HG03442 (cell line): ENCODE results near the gene UBE2N.
"Not testable (repeated sequence)": the region's sequence is repeated elsewhere in the genome, so short reads cannot be mapped to it uniquely, and the experiment has no call there.

ENCODE experiments used
- ATAC-seq: cut with Tn5 transposase; IDR thresholded peaks from one replicate; pipeline ENCODE4 v1.9.1; 2021; ENCODE audit warnings: mild to moderate bottlenecking, moderate library complexity; ENCODE audit not compliant: unreplicated experiment

Gene UBE2N

DNA sequence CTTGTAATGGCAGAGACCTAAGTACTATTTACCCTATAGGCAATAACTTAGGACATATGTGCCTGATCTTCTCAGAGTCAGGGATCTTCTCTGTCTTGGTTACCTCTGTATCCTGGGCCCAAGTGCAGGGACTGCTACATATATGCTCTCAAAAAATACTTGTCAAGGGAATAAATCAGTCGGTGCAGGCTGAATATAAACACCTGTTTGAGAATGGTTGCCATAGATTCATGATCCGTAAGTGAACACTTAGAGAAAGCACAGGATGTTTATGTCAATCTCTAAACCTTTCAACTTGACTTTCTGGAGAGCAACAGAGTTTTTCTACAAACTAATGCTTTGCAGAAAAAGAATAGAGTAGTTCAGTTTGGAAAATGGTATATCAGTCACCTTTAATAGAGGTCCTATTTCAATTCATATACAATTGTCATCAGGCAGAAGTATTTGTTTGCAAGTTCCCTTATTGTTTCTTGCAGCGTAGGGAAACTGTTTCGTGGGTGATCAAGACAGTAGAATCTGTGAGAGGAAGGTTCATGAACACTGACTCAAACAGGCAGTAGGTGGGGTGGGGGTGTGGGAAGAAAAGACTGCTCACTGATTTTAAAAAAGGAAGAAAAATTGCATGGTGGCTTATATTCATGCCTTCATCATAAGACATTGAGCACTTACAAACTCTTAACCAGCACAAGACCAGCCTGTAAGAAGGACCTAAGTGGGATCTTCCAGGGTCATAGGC lies 6.0 kb upstream of the UBE2N start:
- ATAC-seq = no peak

- ATAC-seq = no peak
Observed at GRCh38 chr12:93443576-93443975, 1.8 kb upstream of the UBE2N start.

- ATAC-seq = no peak
Observed at GRCh38 chr12:93442411-93443340, 929 bp upstream of the UBE2N start.

DNA sequence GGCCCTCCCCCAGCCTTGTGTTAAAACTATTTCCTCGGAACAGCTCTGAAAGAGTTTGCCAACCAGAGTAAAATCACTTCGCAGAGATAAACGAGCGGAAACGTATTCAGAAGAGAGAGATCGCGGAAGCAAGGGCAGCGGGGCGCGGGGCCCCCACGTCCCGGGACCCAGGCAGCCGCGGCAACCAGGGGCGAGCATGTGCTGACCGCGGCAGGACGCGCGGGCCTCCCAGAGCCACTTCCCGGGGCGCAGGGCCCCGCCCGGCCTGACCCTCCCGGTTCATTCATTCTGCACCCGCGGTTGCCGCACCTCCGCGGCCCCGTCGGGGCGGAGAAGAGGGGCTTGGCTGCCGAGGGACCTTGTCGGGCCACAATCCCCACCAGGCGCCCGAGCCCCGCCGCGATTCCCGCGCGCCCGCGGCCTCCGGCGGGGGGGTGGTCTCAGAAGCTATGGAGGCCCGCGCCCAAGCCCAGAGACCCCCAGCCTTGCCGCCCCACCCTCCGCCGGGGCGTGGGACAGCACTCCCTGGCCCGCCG lies 598 bp downstream of the UBE2N start:
- ATAC-seq = no peak

DNA sequence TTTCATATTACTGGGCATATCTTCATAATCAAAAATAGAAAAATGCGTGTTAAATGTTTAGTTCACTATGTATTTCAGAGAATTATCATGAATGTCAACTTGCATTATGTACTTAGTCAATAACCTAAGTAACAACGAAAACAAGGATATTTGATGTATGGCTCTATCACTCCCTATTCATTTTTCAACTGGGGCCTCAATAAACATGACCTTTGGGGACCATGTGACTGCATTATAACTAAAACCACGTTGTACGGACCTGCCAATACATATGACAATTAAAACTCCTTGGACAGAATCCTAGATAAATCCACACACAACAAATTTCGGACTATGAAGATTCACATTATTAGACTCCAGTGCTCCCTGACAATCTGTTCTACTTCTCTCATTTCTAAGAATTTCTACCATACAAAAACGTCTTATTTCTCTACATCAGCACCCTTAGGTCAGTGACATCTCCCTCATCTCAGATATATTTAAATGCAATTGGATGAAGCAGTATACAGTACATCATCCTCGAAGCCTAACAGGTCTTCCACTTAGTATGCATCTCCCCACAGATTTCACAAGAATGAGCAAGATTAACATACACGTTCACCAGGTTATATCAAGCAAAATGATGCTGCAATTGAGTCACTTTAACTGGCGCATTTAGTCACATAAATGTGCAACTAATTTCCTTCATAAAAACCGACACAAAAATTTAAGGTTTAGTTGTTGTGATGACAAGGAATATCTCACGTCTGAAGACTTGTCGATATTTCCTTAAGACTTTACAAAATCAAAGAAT lies 1.5 kb downstream of the UBE2N start:
- no peak for ATAC-seq

DNA sequence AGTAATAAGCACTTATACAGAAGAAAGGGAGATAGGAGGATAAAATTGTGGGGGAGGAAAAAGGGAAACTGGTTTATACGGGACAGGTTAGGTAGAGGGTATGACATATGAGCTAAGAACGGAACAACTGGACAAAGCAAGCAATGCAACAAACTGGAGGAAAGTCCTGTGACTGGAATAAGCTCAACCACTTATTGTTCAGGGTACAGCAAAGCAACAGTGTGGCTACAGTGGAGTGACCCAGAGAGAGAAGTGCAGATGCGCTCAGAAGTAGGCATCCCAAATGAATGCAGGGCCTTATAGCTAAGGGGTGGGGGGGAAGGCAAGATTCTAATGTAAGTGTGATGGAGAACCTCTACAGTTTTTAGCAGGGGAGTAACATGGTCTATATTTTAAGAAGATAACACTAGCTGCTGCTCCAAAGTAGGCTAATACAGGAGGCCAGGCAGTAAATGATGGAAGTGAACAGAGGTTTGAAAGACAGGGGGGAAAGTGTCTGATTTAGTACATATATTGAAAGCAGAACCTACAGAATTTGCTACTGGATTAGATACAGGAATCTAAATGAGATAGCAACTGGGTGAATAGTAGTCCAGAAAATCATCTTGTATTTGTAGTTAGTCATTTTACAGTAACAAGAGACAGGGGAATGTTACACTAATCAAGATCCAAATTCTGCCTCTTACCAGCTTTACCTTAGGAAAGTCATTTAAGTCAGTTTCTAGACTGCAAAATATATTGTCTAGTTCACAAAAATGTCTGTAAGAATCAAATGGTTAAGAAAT lies 3.3 kb downstream of the UBE2N start:
- no peak for ATAC-seq

DNA sequence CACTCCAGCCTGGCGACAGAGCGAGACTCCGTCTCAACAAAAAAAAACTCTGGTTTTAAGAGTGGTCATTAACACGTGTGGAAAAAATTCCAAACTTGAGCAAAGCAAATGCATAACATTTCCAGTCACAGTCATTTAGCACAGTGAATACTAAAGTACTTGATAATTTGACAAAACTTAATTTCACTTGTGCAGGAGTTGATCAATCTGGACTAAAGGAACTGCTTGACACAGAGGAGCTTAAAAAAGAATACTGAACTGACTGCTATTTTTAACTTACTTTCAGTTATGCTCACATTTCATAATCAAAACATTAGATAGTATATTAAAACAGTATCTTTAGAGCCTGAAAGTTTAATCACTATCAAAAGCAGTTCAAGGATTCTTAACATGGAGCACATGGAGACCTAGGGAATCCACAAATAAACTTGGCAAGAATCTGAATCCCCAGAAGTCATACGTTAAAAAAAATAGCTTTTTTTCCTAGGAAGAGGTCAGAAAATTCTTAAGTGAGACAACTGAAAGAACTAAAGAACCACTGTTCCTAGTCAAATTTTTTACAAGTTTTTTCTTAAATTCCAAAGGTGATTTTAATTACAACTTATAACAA lies 7.4 kb downstream of the UBE2N start:
- ATAC-seq = no peak

DNA sequence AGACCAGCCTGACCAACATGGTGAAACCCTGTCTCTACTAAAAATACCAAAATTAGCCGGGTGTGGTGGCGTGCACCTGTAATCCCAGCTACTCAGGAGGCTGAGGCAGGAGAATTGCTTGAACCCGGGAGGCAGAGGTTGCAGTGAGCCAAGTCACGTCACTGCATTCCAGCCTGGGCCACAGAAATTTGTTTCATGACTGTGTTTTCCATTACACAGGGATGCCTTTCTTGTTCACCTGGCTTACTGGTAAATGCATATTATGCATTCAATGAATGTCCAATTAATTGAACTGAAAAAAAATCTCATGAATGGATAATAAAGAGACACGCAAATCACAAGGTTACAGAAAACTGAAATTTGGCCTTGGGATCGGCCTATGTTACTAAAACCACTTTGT lies 9.7 kb downstream of the UBE2N start:
- ATAC-seq = not testable (repeated sequence)

DNA sequence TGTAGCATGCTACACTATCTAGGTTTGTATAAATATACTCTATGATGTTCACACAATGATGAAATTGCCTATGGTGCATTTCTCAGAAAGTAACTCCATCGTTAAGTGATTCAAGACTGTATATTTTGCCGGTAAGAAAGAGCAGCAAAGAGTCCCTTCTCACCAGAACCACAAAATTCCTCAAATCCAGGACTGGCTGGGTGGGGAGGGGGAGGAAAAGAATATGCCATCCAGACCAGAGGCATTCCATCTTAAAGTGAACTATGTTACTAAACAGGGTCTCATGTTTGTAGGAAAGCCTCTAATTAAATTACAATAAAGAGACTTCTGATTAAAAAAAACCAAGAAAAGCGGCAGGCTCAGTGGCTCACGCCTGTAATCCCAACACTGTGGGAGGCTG lies 11.5 kb downstream of the UBE2N start:
- ATAC-seq = no peak

- no peak for ATAC-seq
Observed at GRCh38 chr12:93429852-93430251, 11.9 kb downstream of the UBE2N start.

- ATAC-seq = no peak
Observed at GRCh38 chr12:93429448-93429847, 12.3 kb downstream of the UBE2N start.

DNA sequence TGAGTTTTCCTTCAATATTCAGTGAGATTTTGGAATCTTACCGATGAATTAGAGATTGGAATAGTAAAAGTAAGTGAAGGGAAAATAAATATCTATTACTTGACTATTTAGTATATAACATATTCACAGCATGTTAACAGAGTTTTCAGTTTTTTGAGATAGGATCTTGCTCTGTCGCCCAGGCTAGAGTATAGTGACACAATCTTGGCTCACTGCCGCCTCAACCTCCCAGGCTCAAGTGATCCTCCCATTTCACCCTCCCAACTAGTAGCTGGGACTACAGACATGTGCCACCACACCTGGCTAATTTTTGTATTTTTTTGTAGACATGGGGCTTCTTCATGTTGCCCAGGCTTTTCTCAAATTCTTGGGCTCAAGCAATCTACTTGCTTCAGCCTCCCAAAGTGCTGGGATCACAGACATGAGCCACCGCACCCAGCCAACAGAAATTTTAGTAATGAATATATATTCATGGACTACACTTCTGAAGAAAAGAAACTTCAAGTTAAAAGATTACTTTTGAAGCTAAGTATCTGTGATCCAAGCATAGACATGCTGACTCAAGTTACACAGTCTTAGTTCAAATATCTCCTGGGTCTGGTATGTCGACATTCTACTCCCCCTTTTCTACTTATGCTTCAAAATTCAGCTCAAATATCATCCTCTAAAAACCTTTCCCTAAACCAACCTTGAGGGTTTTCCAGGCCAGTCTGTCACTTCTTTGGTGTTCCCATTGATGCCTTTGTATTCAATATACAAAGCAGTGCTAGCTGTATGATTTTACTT lies 13.8 kb downstream of the UBE2N start:
- no peak for ATAC-seq

DNA sequence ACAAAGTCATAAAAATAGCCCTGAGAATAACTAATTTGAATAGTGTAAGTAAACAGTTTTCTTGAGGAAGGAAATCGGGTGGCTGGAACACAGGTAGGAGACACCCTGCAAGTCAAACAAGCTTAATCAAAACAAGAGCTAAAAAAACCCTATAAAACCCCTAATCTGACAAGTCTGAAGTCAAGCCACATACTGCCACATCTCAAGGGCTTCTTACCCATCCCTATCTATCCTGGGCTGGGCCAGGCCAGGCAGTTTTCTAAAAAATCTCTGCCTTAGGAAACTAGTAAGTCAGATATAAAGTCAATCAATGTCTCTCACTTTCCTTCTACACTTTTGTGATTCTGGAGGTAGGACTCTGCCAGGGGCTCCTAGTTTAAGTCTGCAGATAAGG lies 15.3 kb downstream of the UBE2N start:
- ATAC-seq = no peak

DNA sequence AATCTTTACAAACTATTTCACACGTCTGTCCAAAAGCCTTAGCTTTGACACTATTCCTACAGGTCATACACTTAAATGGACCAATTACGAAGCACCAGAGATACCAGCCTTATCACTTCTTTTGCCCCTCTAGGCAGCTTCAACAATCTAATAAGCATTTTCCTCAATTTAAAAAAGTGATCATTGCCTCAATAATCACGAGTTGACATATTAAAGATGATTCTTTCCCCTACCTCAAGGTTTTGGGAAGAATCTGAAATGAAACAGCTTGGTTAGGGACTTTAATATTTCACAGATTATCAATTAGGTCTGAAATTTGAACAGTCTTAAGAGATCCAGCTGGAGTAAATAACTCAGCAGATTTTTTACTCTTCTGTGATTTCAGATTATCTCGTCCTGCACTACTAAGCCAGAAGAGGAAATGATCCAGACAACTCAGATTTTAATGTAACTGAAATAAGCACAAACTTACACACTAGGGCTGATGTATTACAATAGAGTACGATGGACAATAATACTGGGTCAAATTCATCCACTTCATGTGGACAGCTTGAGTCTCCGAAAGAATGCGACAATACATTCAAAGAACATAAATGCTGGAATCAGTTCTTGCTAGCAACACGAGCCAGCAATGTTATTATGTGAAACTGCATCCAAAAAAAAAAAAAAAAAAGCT lies 15.9 kb downstream of the UBE2N start:
- ATAC-seq = no peak

GRCh38 chr12:93422050-93422449 lies 19.7 kb downstream of the UBE2N start:
- no peak for ATAC-seq

GRCh38 chr12:93419388-93420034 lies 22.2 kb downstream of the UBE2N start:
- no peak for ATAC-seq

DNA sequence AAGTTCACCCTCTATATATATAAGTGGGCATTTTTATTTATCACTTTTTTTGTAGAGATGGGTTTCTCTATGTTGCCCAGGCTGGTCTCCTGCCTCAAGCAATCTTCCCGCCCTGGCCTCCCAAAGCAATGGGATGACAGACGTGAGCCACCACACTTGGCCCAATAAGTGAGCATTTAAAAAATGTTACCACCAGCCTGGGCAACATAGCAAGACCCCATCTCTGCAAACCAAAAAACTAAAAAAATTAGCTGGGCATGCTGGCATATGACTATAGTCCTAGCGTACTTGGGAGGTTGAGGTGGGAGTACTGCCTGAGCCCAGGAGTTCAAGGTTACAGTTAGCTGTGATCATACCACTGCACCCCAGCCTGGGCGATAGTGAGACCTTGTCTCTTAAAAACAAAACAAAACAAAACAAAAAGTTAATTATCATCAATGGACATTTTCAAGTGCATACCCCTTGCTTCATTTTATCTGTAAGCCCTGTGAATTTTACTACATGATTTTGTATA lies 23.7 kb downstream of the UBE2N start:
- no peak for ATAC-seq
